K562 (cell line): ENCODE measurements around the gene ITPA. TPM values are rescaled to one million over a fixed set of nuclear protein-coding genes. Genes with fewer than 3 reads are reported as not detected.

ENCODE experiments used
- ATAC-seq: fragments of 200-7000 bp; cut with Tn5 transposase; 3 replicates; pipeline ENCODE4 v1.9.1; 2020; ENCODE audit warnings: moderate library complexity
- BruUV-seq: library from RNA; stranded (reverse); fragments of 400-500 nt; replicated peaks from 2 replicates; lab custom pipeline; 2021; lab: Mats Ljungman, UMichigan
- CTCF ChIA-PET: fragments of 300-600 bp; formaldehyde crosslinking; extraction: SDS; loops from one replicate; lab custom pipeline; 2021; ENCODE audit warnings: low intra/inter-chr PET ratio; lab: Yijun Ruan, JAX
- POLR2A ChIA-PET: fragments of 300-600, 350-650 bp; sonication (Branson Sonifier 250); formaldehyde crosslinking; extraction: SDS; loops from one replicate; lab custom pipeline; 2021; ENCODE audit warnings: antibody characterized with exemption, inconsistent platforms; lab: Yijun Ruan, JAX
- DNase-seq, 4 experiments: peaks; one replicate each; pipeline versions ENCODE4 v3.0.0 to v3.0.0-alpha.2; 2011 to 2018; ENCODE audit warnings: low spot score in 3 of 4, mixed read lengths in 3 of 4; ENCODE audit errors: extremely low read depth in 1 of 4
- FAIRE-seq: peaks from 2 replicates; lab custom pipeline; 2011; peaks lifted over from hg19 to GRCh38; lab: Jason Lieb, UNC
- H2AFZ ChIP-seq: 2 replicates; pipeline ENCODE4 v1.6.0; 2011; ENCODE audit warnings: low read depth, low read length, control low read depth, inconsistent platforms
- H3K27ac ChIP-seq: fragments of 200-600 bp; 3 replicates; pipeline ENCODE4 v1.8.0; 2011; ENCODE audit warnings: low read depth, mild to moderate bottlenecking, control low read depth, inconsistent platforms, low read length, moderate library complexity, mixed read lengths; ENCODE audit errors: extremely low read depth
- H3K27me3 ChIP-seq, 2 experiments: fragments of 300-600 bp in 1 of 2; 2 replicates in 1 of 2; 3 replicates in 1 of 2; pipeline versions ENCODE4 v1.6.0 to v1.8.0; 2011; ENCODE audit warnings: inconsistent platforms in 2 of 2, low read length in 2 of 2, mild to moderate bottlenecking in 1 of 2, mixed read lengths in 1 of 2, moderate library complexity in 1 of 2; ENCODE audit not compliant: control insufficient read depth in 2 of 2, insufficient read depth in 2 of 2
- H3K36me3 ChIP-seq: fragments of 300-600 bp; 3 replicates; pipeline ENCODE4 v1.8.0; 2011; ENCODE audit warnings: mild to moderate bottlenecking, low read length, inconsistent platforms; ENCODE audit not compliant: control insufficient read depth, insufficient read depth
- H3K4me1 ChIP-seq, 2 experiments: fragments of 200-600 bp in 1 of 2; replicated peaks in 1 of 2; 2 replicates in 1 of 2; 3 replicates in 1 of 2; pipeline versions ENCODE4 v1.5.1 to v1.8.0; 2011; ENCODE audit warnings: inconsistent platforms in 2 of 2, low read length in 2 of 2, mild to moderate bottlenecking in 1 of 2, mixed read lengths in 1 of 2, moderate library complexity in 1 of 2; ENCODE audit not compliant: control insufficient read depth in 2 of 2, insufficient read depth in 2 of 2
- H3K4me2 ChIP-seq: 2 replicates; pipeline ENCODE4 v1.6.1; 2011; ENCODE audit warnings: low read length, control low read depth, inconsistent platforms, mixed read lengths; ENCODE audit not compliant: insufficient read depth
- H3K4me3 ChIP-seq: fragments of 200-600 bp; sonication (generic), shearing (Covaris generic); 2 replicates; pipeline ENCODE4 v1.5.1; 2016; ENCODE audit warnings: control low read depth, inconsistent platforms
- H3K79me2 ChIP-seq: fragments of 200-600 bp; 3 replicates; pipeline ENCODE4 v1.8.0; 2011; ENCODE audit warnings: low read length, inconsistent platforms; ENCODE audit not compliant: control insufficient read depth, insufficient read depth
- H3K9ac ChIP-seq, 2 experiments: 2 replicates each; pipeline versions ENCODE4 v1.6.0 to v1.6.1; 2011; ENCODE audit warnings: low read depth in 2 of 2, low read length in 2 of 2, control low read depth in 1 of 2, inconsistent platforms in 1 of 2, mild to moderate bottlenecking in 1 of 2, mixed read lengths in 1 of 2; ENCODE audit not compliant: insufficient read depth in 1 of 2
- H3K9me1 ChIP-seq: one replicate; pipeline ENCODE4 v1.6.0; 2011; ENCODE audit warnings: inconsistent platforms, mild to moderate bottlenecking, low read length, moderate library complexity; ENCODE audit not compliant: control insufficient read depth, insufficient read depth
- H3K9me3 ChIP-seq: replicated peaks from 2 replicates; pipeline ENCODE4 v1.5.1; 2011; ENCODE audit warnings: low read depth, low read length, inconsistent platforms; ENCODE audit not compliant: control insufficient read depth, insufficient read depth
- H4K20me1 ChIP-seq: replicated peaks from 2 replicates; pipeline ENCODE4 v1.6.1; 2011; ENCODE audit warnings: low read length, inconsistent platforms, mixed read lengths; ENCODE audit not compliant: control insufficient read depth, insufficient read depth
- CEBPB ChIP-seq: fragments of 450-650 bp; IDR thresholded peaks from 2 replicates; pipeline ENCODE4 v1.6.1; 2016; ENCODE audit warnings: missing genetic modification characterization, missing compliant biosample characterization
- CEBPG ChIP-seq, 3 experiments: fragments of 200-800 bp in 1 of 3; sonication (Bioruptor generic) in 1 of 3; sonication (generic) in 1 of 3; formaldehyde crosslinking in 1 of 3; IDR thresholded peaks in 2 of 3; conservative IDR thresholded peaks in 1 of 3; 2 replicates each; pipeline versions ENCODE4 v1.6.1 to v1.8.0; 2016 to 2022; ENCODE audit warnings: missing compliant biosample characterization in 2 of 3, missing genetic modification characterization in 2 of 3, mild to moderate bottlenecking in 1 of 3, missing genetic modification reagents in 1 of 3
- ILF3 ChIP-seq: fragments of 450-650 bp; IDR thresholded peaks from 2 replicates; pipeline ENCODE4 v1.6.1; 2018; ENCODE audit warnings: antibody characterized with exemption, mild to moderate bottlenecking, moderate library complexity, borderline replicate concordance
- MEIS2 ChIP-seq: fragments of 450-650 bp; IDR thresholded peaks from 2 replicates; pipeline ENCODE4 v1.6.1; 2014; ENCODE audit warnings: mild to moderate bottlenecking; ENCODE audit not compliant: partially characterized antibody
- POLR2G ChIP-seq: fragments of 200-400 bp; formaldehyde crosslinking; IDR thresholded peaks from 2 replicates; pipeline ENCODE4 v1.6.1; 2017; ENCODE audit warnings: low read depth, mild to moderate bottlenecking, antibody characterized with exemption, low read length, moderate library complexity
- TCF7L2 ChIP-seq: fragments of 150-350 bp; IDR thresholded peaks from 2 replicates; pipeline ENCODE4 v1.6.1; 2016; ENCODE audit warnings: low read depth, mild to moderate bottlenecking, low read length, moderate library complexity
- WGBS: fragments of 100-300 bp; shearing (Covaris generic); methylation state at CpG from one replicate; pipeline ENCODE4 v1.1.6; 2016; ENCODE audit warnings: low coverage, mixed read lengths; ENCODE audit not compliant: insufficient coverage; ENCODE audit errors: missing lambda C conversion rate; 5-methylcytosine and 5-hydroxymethylcytosine counted together
- in situ Hi-C: fragments of 300-500 bp; cut with MboI; formaldehyde crosslinking; loops from 4 replicates; pipeline ENCODE4 v1.15.0; 2018; ENCODE audit warnings: inconsistent platforms, mixed read lengths
- intact Hi-C: fragments of 100-400 bp; cut with micrococcal nuclease; formaldehyde crosslinking; loops from 2 replicates; pipeline ENCODE4 v1.14.2; 2022
- polyA plus RNA-seq, 8 experiments: library from polyadenylated mRNA; depleted of rRNA in 4 of 8; stranded (reverse) in 5 of 8; unstranded in 3 of 8; fragments of >200 nt; fragmentation: Nextera tagmentation in 2 of 8; fragmentation: Illumina TruSeq in 1 of 8; extraction: Ambion mirVana in 2 of 8; extraction: Trizol in 1 of 8; gene quantifications; 2 replicates each; pipeline versions ENCODE4 v1.2.1 to v1.2.3, GENCODE V29; 2011 to 2014; ENCODE audit warnings: inconsistent platforms in 1 of 8, missing spikeins in 1 of 8
- total RNA-seq, 7 experiments: library from RNA; depleted of rRNA in 6 of 7; stranded (reverse); fragments of >200 nt in 6 of 7; fragmentation: Illumina TruSeq in 2 of 7; extraction: Trizol in 2 of 7; gene quantifications; 2 replicates each; pipeline versions ENCODE4 v1.2.1 to v1.2.3, GENCODE V29; 2011 to 2021; ENCODE audit warnings: low replicate concordance in 1 of 7
- TF ChIP-seq, protein P1 (sequence below), 2 experiments: IDR thresholded peaks in 1 of 2; conservative IDR thresholded peaks in 1 of 2; 2 replicates each; pipeline ENCODE4 v1.6.1; 2016; ENCODE audit warnings: low read depth in 2 of 2, mild to moderate bottlenecking in 1 of 2, missing compliant biosample characterization in 1 of 2, missing genetic modification characterization in 1 of 2, moderate library complexity in 1 of 2

The ITPA gene
- total and polyA plus RNA-seq, 9 of the 15 experiments (the other 6 are each of a cell fraction or from before 2014, with no cell fraction given): 5.0 to 79.7 (median 36.7) TPM

DNA sequence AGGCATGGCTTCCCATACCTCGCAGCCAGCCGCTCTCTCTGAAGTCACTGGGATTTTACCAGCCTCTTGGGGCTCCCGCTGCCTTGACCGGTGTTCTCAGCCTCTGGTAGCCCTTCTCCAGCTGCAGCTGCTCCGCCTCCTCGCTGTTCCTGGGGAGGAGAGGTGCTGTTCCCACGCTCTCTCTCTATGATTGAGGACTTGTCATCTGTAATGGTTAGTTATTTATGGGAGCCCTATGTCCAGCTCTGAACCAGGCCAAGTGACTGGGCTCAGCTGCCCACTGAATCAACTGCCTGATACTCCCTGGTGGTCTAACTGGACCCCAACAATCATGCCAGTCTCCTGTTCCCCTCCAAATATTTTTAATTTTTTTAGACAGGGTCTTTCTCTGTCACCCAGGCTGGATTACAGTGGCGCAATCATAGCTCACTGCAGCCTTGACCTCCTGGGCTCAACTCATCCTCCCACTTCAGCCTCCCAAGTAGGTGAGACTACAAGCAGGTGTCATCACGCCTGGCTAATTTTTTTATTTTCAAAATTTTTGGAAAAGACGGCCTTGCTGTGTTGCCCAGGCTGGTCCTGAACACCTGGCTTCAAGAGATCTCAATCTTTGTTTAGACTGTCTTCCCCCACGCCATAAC is 34.5 kb downstream of the ITPA start:
- Histone ChIP-seq H3K9me1 (no peaks in the 10 kb centered on the region), H3K4me2 (no peak overlapping the region), H3K9ac (peak overlapping the region in 1 of 2 experiments; percentile 9; a peak in 1 of 4 replicates)
- TF ChIP-seq POLR2G: no peak
- no peak for TF ChIP-seq CEBPG (CRISPR knock-in tag; IDR thresholded peaks at IDR 0.05)
- 0 out of 4 replicates have a peak, but pooled peaks of 1 of the 2 experiments have one; percentile 12 for TF ChIP-seq CEBPG (tag; conservative IDR thresholded peaks at IDR 0.05 in 1 of 2, IDR thresholded peaks at IDR 0.05 in 1 of 2)
- TF ChIP-seq, protein P1, sequence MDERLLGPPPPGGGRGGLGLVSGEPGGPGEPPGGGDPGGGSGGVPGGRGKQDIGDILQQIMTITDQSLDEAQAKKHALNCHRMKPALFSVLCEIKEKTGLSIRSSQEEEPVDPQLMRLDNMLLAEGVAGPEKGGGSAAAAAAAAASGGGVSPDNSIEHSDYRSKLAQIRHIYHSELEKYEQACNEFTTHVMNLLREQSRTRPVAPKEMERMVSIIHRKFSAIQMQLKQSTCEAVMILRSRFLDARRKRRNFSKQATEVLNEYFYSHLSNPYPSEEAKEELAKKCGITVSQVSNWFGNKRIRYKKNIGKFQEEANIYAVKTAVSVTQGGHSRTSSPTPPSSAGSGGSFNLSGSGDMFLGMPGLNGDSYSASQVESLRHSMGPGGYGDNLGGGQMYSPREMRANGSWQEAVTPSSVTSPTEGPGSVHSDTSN (CRISPR knock-in tag; IDR thresholded peaks at IDR 0.05; ENCODE audit: low read depth): no peak
- TF ChIP-seq, protein P1 (tag; conservative IDR thresholded peaks at IDR 0.05; ENCODE audit: low read depth): peak; percentile 66
- TF ChIP-seq TCF7L2: no peak
- TF ChIP-seq ILF3: no peak
- 0 out of 2 replicates have a peak, but pooled peaks have one; percentile 6 for TF ChIP-seq CEBPB (tag)
- peak; percentile 56 for TF ChIP-seq MEIS2
- TF ChIP-seq, all 486 proteins: peak for 4
- BruUV-seq: no TSS peak
- Histone ChIP-seq H3K4me1 (peaks cover 0 to 20% of the 10 kb centered on the region in 2 experiments; a peak in 3 of 5 replicates), H4K20me1 (no peaks in the 10 kb centered on the region; the same call in 1 of the 2 replicates), H2AFZ (no peak overlapping the region), H3K27me3 (peaks cover 8 to 42% of the 10 kb centered on the region in 2 experiments; a peak in 3 of 5 replicates), H3K9me3 (no peaks in the 10 kb centered on the region), H3K36me3 (no peaks in the 10 kb centered on the region), H3K79me2 (no peaks in the 10 kb centered on the region), H3K4me3 (no peak overlapping the region), H3K27ac (no peak overlapping the region)
- CTCF ChIA-PET: no interaction called here
- intact Hi-C loops (no loop called here), in situ Hi-C loops (no loop called here)
- DNase-seq: peak in 1 of 4 experiments; percentile 20
- FAIRE-seq: no peak
- POLR2A ChIA-PET: interaction anchor here (0.6 kb wide), 1 partner anchor 11 kb away, joined by 3 read pairs; no protein-coding TSS in a partner anchor
- no peak; the same call in 2 of the 3 replicates for ATAC-seq
- WGBS: 5% methylated on average over 10 of the region's 11 CpGs
